ENCODE data around the gene NFIA.

NFIA gene

DNA sequence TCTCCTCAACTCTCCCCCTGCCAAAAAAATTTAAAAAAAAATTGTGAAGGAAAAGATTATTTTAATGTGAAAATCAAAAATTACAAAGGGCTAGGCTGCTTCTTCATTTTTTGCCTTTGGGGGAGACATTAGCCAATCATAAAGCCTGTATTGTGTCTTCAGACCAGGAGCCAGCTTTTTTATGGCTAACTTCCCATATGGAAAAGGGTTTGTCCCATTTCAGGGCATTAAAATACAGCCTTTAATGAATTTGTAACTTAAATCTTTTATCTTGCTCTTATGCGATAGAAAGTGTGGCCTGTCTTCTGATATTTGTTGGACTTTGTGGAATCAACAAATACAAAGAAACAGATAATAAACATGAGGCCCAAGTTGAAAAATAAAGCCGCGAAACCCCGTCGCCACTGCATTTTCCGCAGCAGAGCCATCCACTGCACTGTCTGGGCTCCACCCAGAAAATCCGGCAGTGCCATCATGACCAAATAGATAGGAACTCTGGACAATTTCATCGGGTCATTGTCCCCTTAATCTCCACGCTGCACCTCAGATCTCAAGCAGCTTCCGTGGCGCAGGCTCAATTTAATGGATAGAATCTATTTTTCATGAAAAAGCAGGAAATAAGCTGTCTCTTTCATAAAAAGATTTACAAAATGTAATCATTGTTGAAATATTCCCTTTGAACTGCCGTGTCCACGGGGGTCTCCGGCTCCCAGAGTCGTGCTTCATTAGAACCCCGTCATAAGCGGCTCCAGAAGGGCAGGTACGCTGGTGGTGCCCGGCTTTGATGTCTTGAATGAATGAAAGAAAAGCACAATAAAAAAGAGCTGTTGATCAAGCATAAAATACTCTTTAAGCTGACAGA lies 365.0 kb downstream of the NFIA start:
- H3K9me3 ChIP-seq (ENCODE audit: insufficient read depth, low read depth, low read length), result no peaks in the 10 kb centered on the region
- H2BK12ac ChIP-seq (ENCODE audit: low read length), result no peak overlapping the region
- no peak overlapping the region for H3K23ac ChIP-seq (ENCODE audit: low read length)
- no CpG with 5 or more reads among the region's 19 CpGs for WGBS (ENCODE audit: extremely low coverage, insufficient coverage, insufficient read length)
- H2AFZ ChIP-seq (ENCODE audit: insufficient read depth, low read length, poor library complexity), result no peak overlapping the region
- H3K27ac ChIP-seq (ENCODE audit: low read depth, low read length), result no peak overlapping the region
- no peak overlapping the region for H3K18ac ChIP-seq (ENCODE audit: low read length)
- H3K4me1 ChIP-seq (ENCODE audit: control insufficient read depth in 1 of 2, insufficient read depth in 2 of 2, low read length in 2 of 2), result no peaks in the 10 kb centered on the region
- no peaks in the 10 kb centered on the region for H3K27me3 ChIP-seq (ENCODE audit: insufficient read depth, low read length)
- H4K8ac ChIP-seq (ENCODE audit: low read depth, low read length), result no peak overlapping the region
- DNase-seq, result no peak
- no peak overlapping the region for H2BK120ac ChIP-seq (ENCODE audit: insufficient read depth, low read length, poor library complexity)
- no peaks in the 10 kb centered on the region for H3K79me1 ChIP-seq (ENCODE audit: low read length)
- H3K14ac ChIP-seq (ENCODE audit: low read length), result no peak overlapping the region
- H3K4me3 ChIP-seq (ENCODE audit: low read depth, low read length), result no peak overlapping the region
- no peak overlapping the region for H4K91ac ChIP-seq (ENCODE audit: low read depth, low read length)
- no peak overlapping the region for H2AK5ac ChIP-seq (ENCODE audit: low read length)
- no peak overlapping the region for H2BK5ac ChIP-seq (ENCODE audit: low read depth, low read length, poor library complexity)
- H4K12ac ChIP-seq (ENCODE audit: low read depth, low read length), result no peak overlapping the region
- no peaks in the 10 kb centered on the region for H3K79me2 ChIP-seq (ENCODE audit: control insufficient read depth, insufficient read depth, low read length, poor library complexity)
- H3K9ac ChIP-seq (ENCODE audit: low read length), result no peak overlapping the region
- H3K36me3 ChIP-seq (ENCODE audit: control insufficient read depth in 1 of 2, insufficient read depth in 2 of 2, low read length in 2 of 2), result no peaks in the 10 kb centered on the region
- no peak overlapping the region for H3K4me2 ChIP-seq (ENCODE audit: low read length)
- no peak overlapping the region for H3K4ac ChIP-seq (ENCODE audit: low read depth, low read length)

DNA sequence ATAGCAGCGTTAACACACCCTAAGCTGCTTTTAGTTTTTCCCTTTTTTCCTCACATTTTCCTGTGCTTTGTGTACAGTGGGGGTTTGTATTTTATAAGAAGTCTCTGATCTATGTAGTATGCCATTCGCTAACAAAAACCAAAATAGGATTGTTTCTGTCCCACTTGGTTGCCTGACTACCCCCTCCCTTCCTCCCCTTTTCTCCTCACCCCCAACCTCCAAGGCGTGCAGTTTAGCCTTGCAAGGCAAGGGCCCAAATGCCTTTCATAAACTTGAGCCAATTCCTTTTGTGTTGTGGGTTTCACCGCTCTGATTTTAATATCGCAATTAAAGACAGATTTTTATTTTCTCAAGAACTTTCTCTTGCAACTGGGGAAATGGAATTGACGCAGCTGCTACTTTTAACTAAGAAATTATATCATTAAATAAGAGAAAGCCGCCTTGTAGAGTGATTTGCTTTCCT lies 365.6 kb downstream of the NFIA start:
- peaks cover 0 to 1% of the 10 kb centered on the region in 2 experiments for H3K4me1 ChIP-seq (ENCODE audit: control insufficient read depth in 1 of 2, insufficient read depth in 2 of 2, low read length in 2 of 2)
- no peak for DNase-seq
- no peak overlapping the region for H3K4me3 ChIP-seq (ENCODE audit: low read depth, low read length)
- H3K9me3 ChIP-seq (ENCODE audit: insufficient read depth, low read depth, low read length), result no peaks in the 10 kb centered on the region
- no CpG with 5 or more reads among the region's 7 CpGs for WGBS (ENCODE audit: extremely low coverage, insufficient coverage, insufficient read length)
- H3K14ac ChIP-seq (ENCODE audit: low read length), result no peak overlapping the region
- H2BK5ac ChIP-seq (ENCODE audit: low read depth, low read length, poor library complexity), result no peak overlapping the region
- no peak overlapping the region for H3K27ac ChIP-seq (ENCODE audit: low read depth, low read length)
- H3K36me3 ChIP-seq (ENCODE audit: control insufficient read depth in 1 of 2, insufficient read depth in 2 of 2, low read length in 2 of 2), result no peaks in the 10 kb centered on the region
- H3K79me2 ChIP-seq (ENCODE audit: control insufficient read depth, insufficient read depth, low read length, poor library complexity), result no peaks in the 10 kb centered on the region
- no peak overlapping the region for H3K4me2 ChIP-seq (ENCODE audit: low read length)
- H2BK12ac ChIP-seq (ENCODE audit: low read length), result no peak overlapping the region
- no peak overlapping the region for H3K18ac ChIP-seq (ENCODE audit: low read length)
- H3K23ac ChIP-seq (ENCODE audit: low read length), result no peak overlapping the region
- no peak overlapping the region for H3K9ac ChIP-seq (ENCODE audit: low read length)
- H3K79me1 ChIP-seq (ENCODE audit: low read length), result no peaks in the 10 kb centered on the region
- no peak overlapping the region for H2AK5ac ChIP-seq (ENCODE audit: low read length)
- no peak overlapping the region for H4K8ac ChIP-seq (ENCODE audit: low read depth, low read length)
- H2BK120ac ChIP-seq (ENCODE audit: insufficient read depth, low read length, poor library complexity), result no peak overlapping the region
- H4K12ac ChIP-seq (ENCODE audit: low read depth, low read length), result no peak overlapping the region
- H3K27me3 ChIP-seq (ENCODE audit: insufficient read depth, low read length), result no peaks in the 10 kb centered on the region
- H2AFZ ChIP-seq (ENCODE audit: insufficient read depth, low read length, poor library complexity), result no peak overlapping the region
- no peak overlapping the region for H4K91ac ChIP-seq (ENCODE audit: low read depth, low read length)
- H3K4ac ChIP-seq (ENCODE audit: low read depth, low read length), result no peak overlapping the region

DNA sequence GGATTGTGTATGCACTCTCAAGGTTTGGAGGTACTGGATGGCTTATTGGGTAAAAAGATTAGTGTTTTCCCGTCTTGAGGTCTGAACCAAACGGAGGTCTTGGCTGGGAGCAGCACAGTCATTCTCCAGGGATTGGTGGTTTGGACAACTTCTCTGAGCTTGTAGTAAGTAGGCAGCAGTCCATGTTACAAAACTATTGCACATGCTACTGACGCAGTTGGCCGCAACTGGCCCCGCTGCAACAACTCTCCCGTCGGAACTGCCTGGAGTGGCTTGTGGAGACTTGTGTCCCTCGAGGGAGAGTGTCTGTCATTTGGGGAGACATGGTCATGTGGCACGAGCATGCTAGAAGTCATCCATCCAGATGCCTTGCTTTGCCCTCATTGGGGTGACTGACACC lies 366.6 kb downstream of the NFIA start:
- Histone ChIP-seq H3K14ac (ENCODE audit: low read length) (no peak overlapping the region), H3K79me1 (ENCODE audit: low read length) (peaks cover 1% of the 10 kb centered on the region), H2BK5ac (ENCODE audit: low read depth, low read length, poor library complexity) (no peak overlapping the region), H3K4me3 (ENCODE audit: low read depth, low read length) (no peak overlapping the region), H3K4me1 (ENCODE audit: control insufficient read depth in 1 of 2, insufficient read depth in 2 of 2, low read length in 2 of 2) (peaks cover 0 to 5% of the 10 kb centered on the region in 2 experiments), H3K9me3 (ENCODE audit: insufficient read depth, low read depth, low read length) (no peaks in the 10 kb centered on the region), H3K23ac (ENCODE audit: low read length) (no peak overlapping the region), H2BK120ac (ENCODE audit: insufficient read depth, low read length, poor library complexity) (no peak overlapping the region), H3K27ac (ENCODE audit: low read depth, low read length) (no peak overlapping the region), H3K4ac (ENCODE audit: low read depth, low read length) (no peak overlapping the region), H4K12ac (ENCODE audit: low read depth, low read length) (no peak overlapping the region), H3K18ac (ENCODE audit: low read length) (no peak overlapping the region), H3K27me3 (ENCODE audit: insufficient read depth, low read length) (no peaks in the 10 kb centered on the region), H2BK12ac (ENCODE audit: low read length) (no peak overlapping the region), H3K4me2 (ENCODE audit: low read length) (no peak overlapping the region), H2AFZ (ENCODE audit: insufficient read depth, low read length, poor library complexity) (no peak overlapping the region), H3K9ac (ENCODE audit: low read length) (no peak overlapping the region), H4K8ac (ENCODE audit: low read depth, low read length) (no peak overlapping the region), H2AK5ac (ENCODE audit: low read length) (no peak overlapping the region), H3K36me3 (ENCODE audit: control insufficient read depth in 1 of 2, insufficient read depth in 2 of 2, low read length in 2 of 2) (no peaks in the 10 kb centered on the region), H3K79me2 (ENCODE audit: control insufficient read depth, insufficient read depth, low read length, poor library complexity) (no peaks in the 10 kb centered on the region), H4K91ac (ENCODE audit: low read depth, low read length) (no peak overlapping the region)
- no peak for DNase-seq
- no CpG with 5 or more reads among the region's 9 CpGs for WGBS (ENCODE audit: extremely low coverage, insufficient coverage, insufficient read length)

DNA sequence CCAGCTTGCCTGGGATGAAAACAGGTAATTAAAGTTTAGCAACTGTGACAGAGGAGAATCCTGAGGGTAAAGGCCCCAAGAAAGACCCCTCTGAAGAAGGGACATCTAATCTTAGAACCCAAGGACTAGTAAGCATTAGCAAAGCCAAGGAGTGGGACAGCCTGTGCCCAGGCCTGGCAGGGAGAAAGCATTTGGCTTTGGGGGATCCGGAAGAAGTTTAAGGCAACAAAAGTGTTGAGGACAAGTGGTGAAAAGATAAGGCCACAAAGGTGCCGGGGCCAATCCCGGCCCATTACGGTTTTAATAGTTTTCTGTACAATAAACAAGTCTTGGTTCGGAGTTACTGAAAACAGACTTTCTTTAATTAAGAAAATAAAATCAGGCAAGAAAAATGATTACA lies 367.0 kb downstream of the NFIA start:
- H2BK5ac ChIP-seq (ENCODE audit: low read depth, low read length, poor library complexity), result no peak overlapping the region
- no peak overlapping the region for H4K8ac ChIP-seq (ENCODE audit: low read depth, low read length)
- no peak overlapping the region for H3K18ac ChIP-seq (ENCODE audit: low read length)
- H4K91ac ChIP-seq (ENCODE audit: low read depth, low read length), result no peak overlapping the region
- H3K9me3 ChIP-seq (ENCODE audit: insufficient read depth, low read depth, low read length), result no peaks in the 10 kb centered on the region
- no peak overlapping the region for H3K23ac ChIP-seq (ENCODE audit: low read length)
- H3K9ac ChIP-seq (ENCODE audit: low read length), result no peak overlapping the region
- peaks cover 1% of the 10 kb centered on the region for H3K79me1 ChIP-seq (ENCODE audit: low read length)
- no peak overlapping the region for H2BK120ac ChIP-seq (ENCODE audit: insufficient read depth, low read length, poor library complexity)
- H3K14ac ChIP-seq (ENCODE audit: low read length), result no peak overlapping the region
- H3K79me2 ChIP-seq (ENCODE audit: control insufficient read depth, insufficient read depth, low read length, poor library complexity), result no peaks in the 10 kb centered on the region
- no CpG with 5 or more reads among the region's 5 CpGs for WGBS (ENCODE audit: extremely low coverage, insufficient coverage, insufficient read length)
- H3K4me1 ChIP-seq (ENCODE audit: control insufficient read depth in 1 of 2, insufficient read depth in 2 of 2, low read length in 2 of 2), result peaks cover 0 to 5% of the 10 kb centered on the region in 2 experiments
- no peak overlapping the region for H4K12ac ChIP-seq (ENCODE audit: low read depth, low read length)
- no peak overlapping the region for H3K27ac ChIP-seq (ENCODE audit: low read depth, low read length)
- no peak overlapping the region for H3K4me2 ChIP-seq (ENCODE audit: low read length)
- no peak for DNase-seq
- no peak overlapping the region for H2AK5ac ChIP-seq (ENCODE audit: low read length)
- H3K4me3 ChIP-seq (ENCODE audit: low read depth, low read length), result no peak overlapping the region
- H3K4ac ChIP-seq (ENCODE audit: low read depth, low read length), result no peak overlapping the region
- H3K36me3 ChIP-seq (ENCODE audit: control insufficient read depth in 1 of 2, insufficient read depth in 2 of 2, low read length in 2 of 2), result no peaks in the 10 kb centered on the region
- no peak overlapping the region for H2BK12ac ChIP-seq (ENCODE audit: low read length)
- no peaks in the 10 kb centered on the region for H3K27me3 ChIP-seq (ENCODE audit: insufficient read depth, low read length)
- no peak overlapping the region for H2AFZ ChIP-seq (ENCODE audit: insufficient read depth, low read length, poor library complexity)

Measured in trophoblast cell (in vitro differentiated cells and primary cell).